OCI-LY3 (cell line): Measurements from ENCODE around the gene OCIAD1.

ENCODE experiments used
- CTCF ChIP-seq: fragments of 200-600, 300-600 bp; sonication (generic); IDR thresholded peaks from 2 replicates; pipeline ENCODE4 v1.5.1; 2014; ENCODE audit warnings: antibody characterized with exemption, low read length, low read depth
- EZH2phosphoT487 ChIP-seq: fragments of 200-600 bp; shearing (Covaris generic); IDR thresholded peaks from 2 replicates; pipeline ENCODE4 v1.6.1; 2018; ENCODE audit warnings: antibody characterized with exemption, mixed run types, low read depth

- TF ChIP-seq CTCF (no peak), EZH2phosphoT487 (no peak)
These were observed 18.0 kb upstream of the OCIAD1 start for GRCh38 chr4:48812866-48813265.
